Measurements from ENCODE around the gene RGS6. TPM values are rescaled to one million over a fixed set of nuclear protein-coding genes. Genes with fewer than 3 reads are reported as not detected.

RGS6 gene
- total RNA-seq, 1 experiment from 2014 or later: not detected

DNA sequence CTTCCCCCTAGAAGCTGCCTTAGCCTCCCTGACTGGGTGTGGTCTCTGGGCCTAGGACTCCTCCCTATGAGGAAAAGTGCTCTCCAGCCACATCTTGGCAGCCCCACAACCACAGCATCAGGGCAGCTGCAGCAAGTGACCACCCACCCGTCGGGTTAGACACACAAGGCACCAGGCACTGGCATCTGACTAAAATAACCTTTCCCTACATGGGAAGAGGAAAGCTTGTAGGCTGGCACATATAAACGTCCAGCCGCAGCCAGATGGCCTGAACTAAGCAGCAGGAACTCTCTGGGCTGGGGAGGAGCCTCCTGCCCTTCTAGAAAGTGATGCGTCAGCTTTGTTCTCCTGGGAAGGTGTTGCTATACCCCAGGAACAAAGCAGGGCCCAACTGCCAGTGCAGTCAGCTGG is 632.9 kb downstream of the RGS6 start:
- Mint-ChIP-seq H3K27me3 (ENCODE audit: insufficient read depth, unreplicated experiment) (no peaks in the 10 kb centered on the region), H3K27ac (ENCODE audit: low read depth, unreplicated experiment) (no peak overlapping the region), H3K4me3 (ENCODE audit: unreplicated experiment) (no peak overlapping the region), H3K36me3 (ENCODE audit: insufficient read depth, unreplicated experiment) (no peaks in the 10 kb centered on the region), H3K9me3 (ENCODE audit: unreplicated experiment) (no peaks in the 10 kb centered on the region), H3K4me1 (ENCODE audit: insufficient read depth, unreplicated experiment) (no peaks in the 10 kb centered on the region)
- DNase-seq (ENCODE audit: unreplicated experiment): no peak
- CTCF ChIA-PET: interaction anchor here (0.6 kb wide), 1 partner anchor 52 kb away, joined by 3 read pairs; no protein-coding TSS in a partner anchor
- no TSS peak for BruUV-seq (replicated peaks)
- POLR2A ChIA-PET: no interaction called here
- TF ChIP-seq, protein P1, sequence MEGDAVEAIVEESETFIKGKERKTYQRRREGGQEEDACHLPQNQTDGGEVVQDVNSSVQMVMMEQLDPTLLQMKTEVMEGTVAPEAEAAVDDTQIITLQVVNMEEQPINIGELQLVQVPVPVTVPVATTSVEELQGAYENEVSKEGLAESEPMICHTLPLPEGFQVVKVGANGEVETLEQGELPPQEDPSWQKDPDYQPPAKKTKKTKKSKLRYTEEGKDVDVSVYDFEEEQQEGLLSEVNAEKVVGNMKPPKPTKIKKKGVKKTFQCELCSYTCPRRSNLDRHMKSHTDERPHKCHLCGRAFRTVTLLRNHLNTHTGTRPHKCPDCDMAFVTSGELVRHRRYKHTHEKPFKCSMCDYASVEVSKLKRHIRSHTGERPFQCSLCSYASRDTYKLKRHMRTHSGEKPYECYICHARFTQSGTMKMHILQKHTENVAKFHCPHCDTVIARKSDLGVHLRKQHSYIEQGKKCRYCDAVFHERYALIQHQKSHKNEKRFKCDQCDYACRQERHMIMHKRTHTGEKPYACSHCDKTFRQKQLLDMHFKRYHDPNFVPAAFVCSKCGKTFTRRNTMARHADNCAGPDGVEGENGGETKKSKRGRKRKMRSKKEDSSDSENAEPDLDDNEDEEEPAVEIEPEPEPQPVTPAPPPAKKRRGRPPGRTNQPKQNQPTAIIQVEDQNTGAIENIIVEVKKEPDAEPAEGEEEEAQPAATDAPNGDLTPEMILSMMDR (IDR thresholded peaks at IDR 0.05; ENCODE audit: unreplicated experiment): no peak
- intact Hi-C loops (cut with micrococcal nuclease): no loop called here

DNA sequence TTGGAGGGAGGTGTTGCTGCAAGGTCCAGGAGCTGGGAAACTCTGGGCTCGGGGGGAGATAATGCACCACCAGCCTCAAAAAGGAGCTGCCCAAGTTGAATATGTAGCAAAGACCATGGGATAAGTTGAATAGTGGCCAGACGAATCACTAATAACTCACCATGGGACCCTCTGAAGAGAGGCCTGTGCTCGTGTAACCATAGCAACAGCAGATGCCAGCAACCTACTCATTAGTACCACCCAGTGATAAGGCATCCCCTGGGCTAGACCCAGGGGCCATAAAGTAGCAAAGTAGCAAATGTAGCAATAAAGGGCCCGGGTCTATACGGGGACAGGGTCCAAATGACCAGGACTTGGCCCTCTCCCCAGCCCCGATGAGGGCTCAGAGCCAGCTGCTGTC is 633.7 kb downstream of the RGS6 start:
- TF ChIP-seq, protein P1 (IDR thresholded peaks at IDR 0.05; ENCODE audit: unreplicated experiment): no peak
- CTCF ChIA-PET: interaction anchor here (0.6 kb wide), 1 partner anchor 52 kb away, joined by 3 read pairs; no protein-coding TSS in a partner anchor
- POLR2A ChIA-PET: no interaction called here
- intact Hi-C loops (cut with micrococcal nuclease): no loop called here
- no peak overlapping the region for H3K4me3 Mint-ChIP-seq (ENCODE audit: unreplicated experiment)
- H3K27me3 Mint-ChIP-seq (ENCODE audit: insufficient read depth, unreplicated experiment): no peaks in the 10 kb centered on the region
- no peaks in the 10 kb centered on the region for H3K36me3 Mint-ChIP-seq (ENCODE audit: insufficient read depth, unreplicated experiment)
- DNase-seq (ENCODE audit: unreplicated experiment): no peak
- no peaks in the 10 kb centered on the region for H3K4me1 Mint-ChIP-seq (ENCODE audit: insufficient read depth, unreplicated experiment)
- no peak overlapping the region for H3K27ac Mint-ChIP-seq (ENCODE audit: low read depth, unreplicated experiment)
- H3K9me3 Mint-ChIP-seq (ENCODE audit: unreplicated experiment): no peaks in the 10 kb centered on the region
- no TSS peak for BruUV-seq (replicated peaks)

GRCh38 chr14:72567226-72567625 is 635.0 kb downstream of the RGS6 start:
- ChIA-PET CTCF (interaction anchor here (0.5 kb wide), 1 partner anchor 1049 kb away, joined by 3 read pairs; no protein-coding TSS in a partner anchor), POLR2A (no interaction called here)
- Mint-ChIP-seq H3K36me3 (ENCODE audit: insufficient read depth, unreplicated experiment) (no peaks in the 10 kb centered on the region), H3K4me1 (ENCODE audit: insufficient read depth, unreplicated experiment) (no peaks in the 10 kb centered on the region), H3K4me3 (ENCODE audit: unreplicated experiment) (no peak overlapping the region), H3K9me3 (ENCODE audit: unreplicated experiment) (no peaks in the 10 kb centered on the region), H3K27ac (ENCODE audit: low read depth, unreplicated experiment) (no peak overlapping the region), H3K27me3 (ENCODE audit: insufficient read depth, unreplicated experiment) (no peaks in the 10 kb centered on the region)
- TF ChIP-seq, protein P1 (IDR thresholded peaks at IDR 0.05; ENCODE audit: unreplicated experiment): no peak
- DNase-seq (ENCODE audit: unreplicated experiment): no peak
- intact Hi-C loops (cut with micrococcal nuclease): no loop called here
- BruUV-seq (replicated peaks): no TSS peak

DNA sequence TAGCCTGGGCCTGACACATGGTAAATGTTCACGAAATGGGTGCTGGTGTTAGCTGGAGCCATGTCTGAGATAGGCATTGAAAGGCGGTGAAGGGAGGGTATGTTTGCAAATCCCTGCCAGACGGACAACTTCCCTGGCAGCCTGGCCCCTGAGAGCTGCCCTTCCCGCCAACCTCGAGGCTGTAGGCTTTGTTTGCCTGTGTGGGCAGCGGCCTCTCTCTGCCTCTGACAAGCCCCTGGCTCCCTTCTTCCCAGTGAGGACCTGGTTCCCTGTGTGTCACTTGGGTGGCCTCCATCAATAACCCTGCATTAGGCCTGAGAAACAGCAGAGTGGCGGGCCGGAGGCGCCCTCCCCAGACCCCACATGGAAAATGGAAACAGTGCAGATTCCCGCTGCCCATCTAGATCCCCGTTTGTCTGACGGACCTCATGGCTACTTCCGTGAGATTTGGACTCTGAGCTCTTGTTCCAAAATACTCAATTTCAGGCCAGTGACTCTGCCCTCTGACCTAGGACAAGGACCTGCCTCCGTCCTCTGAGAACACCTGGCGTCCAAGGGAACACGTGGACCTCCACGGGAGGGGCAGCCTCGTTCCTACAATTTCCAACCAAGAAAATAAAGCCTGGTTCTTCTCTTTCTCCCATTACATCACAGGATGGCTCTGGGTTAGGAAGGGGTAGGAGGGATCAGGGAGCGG is 636.2 kb downstream of the RGS6 start:
- ChIA-PET CTCF (no interaction called here), POLR2A (no interaction called here)
- DNase-seq (ENCODE audit: unreplicated experiment): no peak
- no peak overlapping the region for H3K27ac Mint-ChIP-seq (ENCODE audit: low read depth, unreplicated experiment)
- no peaks in the 10 kb centered on the region for H3K9me3 Mint-ChIP-seq (ENCODE audit: unreplicated experiment)
- no peaks in the 10 kb centered on the region for H3K36me3 Mint-ChIP-seq (ENCODE audit: insufficient read depth, unreplicated experiment)
- no peak overlapping the region for H3K4me3 Mint-ChIP-seq (ENCODE audit: unreplicated experiment)
- BruUV-seq (replicated peaks): no TSS peak
- no peaks in the 10 kb centered on the region for H3K27me3 Mint-ChIP-seq (ENCODE audit: insufficient read depth, unreplicated experiment)
- intact Hi-C loops (cut with micrococcal nuclease): no loop called here
- TF ChIP-seq, protein P1 (IDR thresholded peaks at IDR 0.05; ENCODE audit: unreplicated experiment): no peak
- H3K4me1 Mint-ChIP-seq (ENCODE audit: insufficient read depth, unreplicated experiment): no peaks in the 10 kb centered on the region

All from MCF 10A (cell line).